ENCODE measurements around the gene TRAF7.

The TRAF7 gene

GRCh38 chr16:2147378-2147777 lies 8.2 kb upstream of the TRAF7 start:
- Histone ChIP-seq H2AFZ (ENCODE audit: low read depth, low read length) (no peak overlapping the region), H3K9ac (ENCODE audit: low read length) (no peak overlapping the region), H3K27ac (ENCODE audit: low read length) (no peak overlapping the region), H4K20me1 (ENCODE audit: insufficient read depth, low read length) (peaks cover 21% of the 10 kb centered on the region), H3K79me2 (ENCODE audit: low read length) (peaks cover 12% of the 10 kb centered on the region; the same call in 1 of the 2 replicates), H3K4me1 (ENCODE audit: low read length) (peaks cover 41% of the 10 kb centered on the region), H3K36me3 (replicated peaks; ENCODE audit: low read depth, low read length) (peaks cover 12% of the 10 kb centered on the region), H3K9me3 (ENCODE audit: insufficient read depth, low read length) (no peaks in the 10 kb centered on the region), H3K27me3 (ENCODE audit: low read depth, low read length) (peaks cover 4% of the 10 kb centered on the region; the same call in 1 of the 2 replicates), H3K4me2 (ENCODE audit: low read length) (no peak overlapping the region), H3K4me3 (ENCODE audit: low read length) (no peak overlapping the region)
- TF ChIP-seq EZH2phosphoT487 (IDR thresholded peaks at IDR 0.05; ENCODE audit: low read depth) (no peak), CTCF (IDR thresholded peaks at IDR 0.05; ENCODE audit: low read depth, low read length) (no peak)

GRCh38 chr16:2147981-2148671 lies 7.5 kb upstream of the TRAF7 start, which contains the start of gene RAB26:
RAB26 (plus strand) TSS chr16:2148625; CDS start chr16:2148784, 159 bp downstream.
- H3K4me3 ChIP-seq (ENCODE audit: low read length) = peak within 1 kb of the TSS; percentile 88
- H3K9me3 ChIP-seq (ENCODE audit: insufficient read depth, low read length) = no peaks in the 10 kb centered on the region
- peak within 1 kb of the TSS; percentile 99 for H3K4me2 ChIP-seq (ENCODE audit: low read length)
- peaks cover 28% of the 10 kb centered on the region for H4K20me1 ChIP-seq (ENCODE audit: insufficient read depth, low read length)
- peak within 1 kb of the TSS; percentile 61 for H3K9ac ChIP-seq (ENCODE audit: low read length)
- peak within 1 kb of the TSS; percentile 91 for H2AFZ ChIP-seq (ENCODE audit: low read depth, low read length)
- H3K79me2 ChIP-seq (ENCODE audit: low read length) = peaks cover 19% of the 10 kb centered on the region
- no peak within 1 kb of the TSS for H3K27ac ChIP-seq (ENCODE audit: low read length)
- H3K36me3 ChIP-seq (replicated peaks; ENCODE audit: low read depth, low read length) = peaks cover 17% of the 10 kb centered on the region
- H3K4me1 ChIP-seq (ENCODE audit: low read length) = peaks cover 47% of the 10 kb centered on the region
- peaks cover 4% of the 10 kb centered on the region; the same call in 1 of the 2 replicates for H3K27me3 ChIP-seq (ENCODE audit: low read depth, low read length)
- TF ChIP-seq EZH2phosphoT487 (IDR thresholded peaks at IDR 0.05; ENCODE audit: low read depth) (no peak), CTCF (IDR thresholded peaks at IDR 0.05; ENCODE audit: low read depth, low read length) (no peak)

GRCh38 chr16:2148714-2149629 lies 6.6 kb upstream of the TRAF7 start:
- peaks cover 25% of the 10 kb centered on the region for H3K36me3 ChIP-seq (replicated peaks; ENCODE audit: low read depth, low read length)
- H3K27me3 ChIP-seq (ENCODE audit: low read depth, low read length) = peaks cover 4% of the 10 kb centered on the region; the same call in 1 of the 2 replicates
- peaks cover 37% of the 10 kb centered on the region for H4K20me1 ChIP-seq (ENCODE audit: insufficient read depth, low read length)
- H3K9ac ChIP-seq (ENCODE audit: low read length) = peak overlapping the region; percentile 61
- no peak overlapping the region for H3K27ac ChIP-seq (ENCODE audit: low read length)
- H3K4me2 ChIP-seq (ENCODE audit: low read length) = peak overlapping the region; percentile 99
- H3K4me1 ChIP-seq (ENCODE audit: low read length) = peaks cover 50% of the 10 kb centered on the region
- H3K79me2 ChIP-seq (ENCODE audit: low read length) = peaks cover 28% of the 10 kb centered on the region
- no peak overlapping the region for H2AFZ ChIP-seq (ENCODE audit: low read depth, low read length)
- H3K4me3 ChIP-seq (ENCODE audit: low read length) = peak overlapping the region; percentile 88
- no peaks in the 10 kb centered on the region for H3K9me3 ChIP-seq (ENCODE audit: insufficient read depth, low read length)
- no peak for TF ChIP-seq EZH2phosphoT487 (IDR thresholded peaks at IDR 0.05; ENCODE audit: low read depth)
- no peak for TF ChIP-seq CTCF (IDR thresholded peaks at IDR 0.05; ENCODE audit: low read depth, low read length)

Measured in OCI-LY3 (cell line).